Stimulated activated CD8-positive, alpha-beta memory T cell treated with anti-CD3 and anti-CD28 coated beads, Interleukin-2, amount 100 ng/mL, for 1 hour (primary cell): ENCODE results near the gene HADH.
A peak's percentile ranks its signal among the peaks of the same experiment; 100 is the strongest.

Experiments used
- DNase-seq, 2 donors: peaks; one replicate each; pipeline ENCODE4 v3.0.0-alpha.2; 2020; ENCODE audit warnings: low read depth in 2 of 2

Gene HADH

GRCh38 chr4:108058685-108059440 lies 69.2 kb downstream of the HADH start:
- no peak for DNase-seq

- DNase-seq, result no peak
Measured at GRCh38 chr4:108060164-108060563, 70.5 kb downstream of the HADH start.

GRCh38 chr4:108060686-108061321 lies 71.1 kb downstream of the HADH start:
- DNase-seq, result no peak

DNA sequence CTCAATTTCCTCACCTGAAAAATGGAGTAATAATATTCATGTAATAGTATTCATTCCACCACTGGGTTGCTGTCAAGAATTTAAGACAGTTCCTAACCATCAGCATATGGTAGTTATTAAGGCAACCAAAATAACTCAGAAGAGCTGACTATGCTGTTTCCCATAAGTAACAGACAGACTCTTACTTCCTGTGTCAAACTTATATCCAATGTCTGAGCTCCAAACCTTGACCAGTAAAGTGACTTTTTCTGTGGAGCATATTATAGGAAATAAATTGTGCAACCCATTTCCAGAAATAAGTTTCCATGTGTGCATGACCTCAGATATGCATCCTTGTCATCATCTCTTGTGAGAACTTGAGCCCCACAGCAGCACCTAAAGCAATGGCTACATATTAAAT lies 78.8 kb downstream of the HADH start:
- no peak for DNase-seq

GRCh38 chr4:108070775-108071174 lies 81.1 kb downstream of the HADH start:
- DNase-seq, result no peak

GRCh38 chr4:108072300-108072699 lies 82.6 kb downstream of the HADH start:
- peak; percentile 22 to 38 for DNase-seq

GRCh38 chr4:108078024-108078733 lies 88.5 kb downstream of the HADH start:
- no peak for DNase-seq

DNA sequence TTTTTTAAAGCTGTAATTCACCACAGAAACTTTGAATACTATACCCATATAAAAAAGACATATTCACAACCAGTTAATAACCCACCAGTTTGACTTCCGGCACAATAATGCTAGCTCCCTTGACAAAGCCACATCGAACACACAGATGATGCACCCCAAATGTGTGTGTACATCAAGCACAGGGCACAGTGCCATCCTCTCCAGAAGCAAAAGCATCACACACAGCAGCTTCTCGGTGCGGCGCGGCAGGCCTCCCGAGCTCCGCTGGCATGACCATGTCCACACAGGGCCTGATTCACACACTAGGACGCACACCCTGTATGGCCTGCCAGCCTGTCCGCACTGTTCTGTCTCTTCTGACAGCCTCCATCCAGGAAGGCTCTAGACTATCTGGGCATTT lies 91.1 kb downstream of the HADH start:
- peak in 1 of 2 donors; percentile 17 for DNase-seq

DNA sequence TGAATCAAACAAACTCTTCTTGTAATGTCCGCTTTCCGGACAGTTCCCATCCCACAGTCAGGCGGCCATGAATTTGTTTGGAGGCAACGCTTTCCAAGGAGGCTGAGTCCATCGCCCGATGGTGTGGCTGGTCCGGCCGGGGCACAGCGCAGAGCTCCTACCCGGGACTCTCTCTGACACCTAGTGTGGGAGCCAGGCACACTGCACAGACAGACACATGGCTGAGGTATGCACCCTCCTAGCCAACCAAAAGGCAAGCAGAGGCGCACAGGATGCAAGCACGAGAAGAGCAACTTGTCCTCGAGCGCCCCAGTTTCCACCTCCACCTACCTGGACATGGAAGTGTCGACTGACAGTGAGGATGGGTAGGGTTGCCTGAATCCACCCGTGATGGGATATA lies 91.6 kb downstream of the HADH start:
- DNase-seq, result no peak
